Activated B cell treated with CpG ODN at 0.5 μM for 24 hours (primary cell): ENCODE results near the gene SON. TPM values are rescaled to one million over a fixed set of nuclear protein-coding genes. Genes with fewer than 3 reads are reported as not detected.

Experiments used
- ATAC-seq: fragments of 200-7000 bp; cut with Tn5 transposase; one replicate; pipeline ENCODE4 v1.10.0; 2021; ENCODE audit warnings: low read depth, mild to moderate bottlenecking, moderate library complexity
- CTCF ChIA-PET: fragments of 350-600 bp; sonication (Branson Sonifier 250); formaldehyde crosslinking; loops from one replicate; lab custom pipeline; 2021; ENCODE audit warnings: antibody characterized with exemption; lab: Charles Lee
- POLR2A ChIA-PET: fragments of 350-600 bp; sonication (Branson Sonifier 250); formaldehyde crosslinking; loops from one replicate; lab custom pipeline; 2021; ENCODE audit warnings: antibody characterized with exemption; lab: Charles Lee
- DNase-seq: peaks from one replicate; pipeline ENCODE4 v3.0.0; 2022
- H3K27ac Mint-ChIP-seq: one replicate; pipeline ENCODE4 v1.8.0; 2020; ENCODE audit warnings: mixed read lengths
- H3K27me3 Mint-ChIP-seq: one replicate; pipeline ENCODE4 v1.8.0; 2021; ENCODE audit warnings: mixed read lengths
- H3K36me3 Mint-ChIP-seq: one replicate; pipeline ENCODE4 v1.8.0; 2021; ENCODE audit warnings: low read depth, mixed read lengths
- H3K4me1 Mint-ChIP-seq: one replicate; pipeline ENCODE4 v1.8.0; 2021; ENCODE audit warnings: mixed read lengths
- H3K4me3 Mint-ChIP-seq: one replicate; pipeline ENCODE4 v1.8.0; 2020; ENCODE audit warnings: mild to moderate bottlenecking, mixed read lengths
- H3K9me3 Mint-ChIP-seq: one replicate; pipeline ENCODE4 v1.8.0; 2020; ENCODE audit warnings: mixed read lengths
- CTCF ChIP-seq: fragments of 200-600 bp; IDR thresholded peaks from one replicate; pipeline ENCODE4 v1.8.0; 2022; ENCODE audit warnings: antibody characterized with exemption, mild to moderate bottlenecking
- intact Hi-C: fragments of 100-400 bp; cut with micrococcal nuclease; formaldehyde crosslinking; loops from one replicate; pipeline ENCODE4 v1.15.1; 2024
- total RNA-seq: library from RNA; stranded (reverse); gene quantifications from 2 replicates; pipeline ENCODE4 v1.2.3, GENCODE V29; 2022

Gene SON
- total RNA-seq, 1 donor from 2014 or later: 474 TPM

DNA sequence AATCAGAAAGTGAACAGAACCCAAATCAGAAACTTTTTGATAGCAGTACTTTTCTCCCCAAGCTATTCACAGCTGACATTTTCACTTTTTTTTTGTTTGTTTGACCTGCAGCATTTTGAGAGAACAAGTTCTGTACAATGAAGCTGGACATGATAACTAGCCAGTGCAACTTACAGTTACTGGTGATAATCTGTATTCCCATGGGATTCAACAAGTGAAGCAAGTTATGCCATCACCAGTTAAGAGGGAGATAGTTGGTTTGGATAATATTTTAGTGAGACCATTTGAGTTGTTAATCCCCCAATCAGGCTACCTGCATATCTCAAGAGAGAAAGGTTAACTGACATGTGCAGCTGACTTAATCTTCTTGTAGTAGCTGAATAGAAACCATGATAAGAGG lies 18.1 kb downstream of the SON start:
- ChIA-PET CTCF (no interaction called here), POLR2A (no interaction called here)
- no peak for TF ChIP-seq CTCF
- peaks cover 80% of the 10 kb centered on the region for H3K36me3 Mint-ChIP-seq
- peak overlapping the region; percentile 47 for H3K27ac Mint-ChIP-seq
- intact Hi-C loops: no loop called here
- no peaks in the 10 kb centered on the region for H3K27me3 Mint-ChIP-seq
- no peaks in the 10 kb centered on the region for H3K9me3 Mint-ChIP-seq
- DNase-seq (no peak), ATAC-seq (no peak)
- H3K4me1 Mint-ChIP-seq: peaks cover 12% of the 10 kb centered on the region
- no peak overlapping the region for H3K4me3 Mint-ChIP-seq

DNA sequence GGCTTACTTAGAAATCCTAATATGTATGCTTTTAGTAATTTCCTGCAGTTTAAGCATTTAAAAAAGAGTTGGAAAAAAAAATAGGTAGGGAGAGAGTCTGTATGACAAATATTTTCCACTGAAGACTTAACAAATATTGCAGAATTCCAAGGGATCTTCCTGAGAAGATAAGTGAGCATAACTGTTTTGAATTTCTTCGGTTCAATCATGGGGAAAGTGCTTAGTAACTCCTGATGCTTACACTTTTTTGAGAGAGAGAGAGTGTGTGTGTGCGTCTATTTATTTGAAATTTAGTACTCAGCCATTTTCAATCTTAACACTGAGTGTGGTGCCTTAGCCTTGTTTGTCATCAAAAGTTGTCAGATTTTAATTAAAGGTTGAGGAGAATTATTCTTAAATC lies 18.5 kb downstream of the SON start:
- ATAC-seq (no peak), DNase-seq (no peak)
- H3K27me3 Mint-ChIP-seq: no peaks in the 10 kb centered on the region
- no peak for TF ChIP-seq CTCF
- peaks cover 10% of the 10 kb centered on the region for H3K4me1 Mint-ChIP-seq
- H3K27ac Mint-ChIP-seq: peak overlapping the region; percentile 47
- peaks cover 76% of the 10 kb centered on the region for H3K36me3 Mint-ChIP-seq
- H3K4me3 Mint-ChIP-seq: no peak overlapping the region
- H3K9me3 Mint-ChIP-seq: no peaks in the 10 kb centered on the region
- CTCF ChIA-PET: no interaction called here
- POLR2A ChIA-PET: no interaction called here
- intact Hi-C loops: no loop called here

GRCh38 chr21:33562389-33562788 lies 19.6 kb downstream of the SON start:
- no peak overlapping the region for H3K27ac Mint-ChIP-seq
- intact Hi-C loops: loop anchor here (2.0 kb wide), 1 partner anchor 14 kb away; no protein-coding TSS in a partner anchor
- no peak overlapping the region for H3K4me3 Mint-ChIP-seq
- TF ChIP-seq CTCF: no peak
- no peak for DNase-seq
- H3K27me3 Mint-ChIP-seq: no peaks in the 10 kb centered on the region
- ChIA-PET CTCF (no interaction called here), POLR2A (no interaction called here)
- no peaks in the 10 kb centered on the region for H3K9me3 Mint-ChIP-seq
- peaks cover 72% of the 10 kb centered on the region for H3K36me3 Mint-ChIP-seq
- peaks cover 5% of the 10 kb centered on the region for H3K4me1 Mint-ChIP-seq
- ATAC-seq: no peak

DNA sequence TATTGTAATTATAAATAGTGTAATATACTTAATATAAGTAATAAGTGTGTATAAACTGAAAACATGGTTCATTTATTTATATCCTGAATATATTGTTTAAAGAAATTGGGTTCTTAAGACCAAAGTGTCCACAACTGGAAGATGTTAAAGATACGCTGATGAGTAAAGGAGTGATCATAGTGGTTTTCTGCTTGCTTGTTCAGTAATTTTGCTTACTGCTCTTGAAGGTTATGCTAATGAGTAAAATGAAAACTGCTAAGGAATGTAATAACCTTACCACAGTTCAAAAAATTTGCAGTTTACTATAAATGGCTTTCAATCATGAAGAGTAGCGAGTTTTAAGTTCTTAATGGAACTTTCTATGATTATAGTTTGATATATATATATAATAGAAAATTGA lies 23.7 kb downstream of the SON start:
- H3K36me3 Mint-ChIP-seq: peaks cover 61% of the 10 kb centered on the region
- intact Hi-C loops: no loop called here
- ATAC-seq (no peak), DNase-seq (no peak)
- H3K4me3 Mint-ChIP-seq: no peak overlapping the region
- ChIA-PET POLR2A (no interaction called here), CTCF (interaction anchor here (1.2 kb wide), 1 partner anchor 39 kb away, joined by 6 read pairs; no protein-coding TSS in a partner anchor)
- H3K9me3 Mint-ChIP-seq: no peaks in the 10 kb centered on the region
- no peak overlapping the region for H3K27ac Mint-ChIP-seq
- H3K27me3 Mint-ChIP-seq: no peaks in the 10 kb centered on the region
- H3K4me1 Mint-ChIP-seq: no peaks in the 10 kb centered on the region
- TF ChIP-seq CTCF: no peak

DNA sequence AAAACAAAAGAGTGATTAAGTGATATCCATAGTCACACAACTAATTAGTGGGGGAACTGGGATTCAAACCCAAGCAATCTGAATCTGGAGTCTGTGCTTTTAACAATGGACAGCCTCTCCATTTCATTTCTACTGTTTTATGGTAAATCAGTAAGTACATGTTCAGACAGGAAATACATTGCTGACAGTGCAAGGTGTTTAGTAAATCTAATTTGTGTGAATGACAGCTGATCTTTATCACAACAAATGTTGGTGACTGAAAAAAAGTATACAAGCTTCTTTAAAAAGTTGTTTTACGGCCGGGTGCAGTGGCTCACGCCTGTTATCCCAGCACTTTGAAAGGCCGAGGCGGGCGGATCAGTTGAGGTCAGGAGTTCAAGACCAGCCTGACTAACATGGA lies 25.1 kb downstream of the SON start:
- no peak overlapping the region for H3K4me3 Mint-ChIP-seq
- DNase-seq (no peak), ATAC-seq (no peak)
- H3K9me3 Mint-ChIP-seq: no peaks in the 10 kb centered on the region
- peaks cover 64% of the 10 kb centered on the region for H3K36me3 Mint-ChIP-seq
- no peak for TF ChIP-seq CTCF
- POLR2A ChIA-PET: no interaction called here
- CTCF ChIA-PET: no interaction called here
- no peaks in the 10 kb centered on the region for H3K4me1 Mint-ChIP-seq
- H3K27me3 Mint-ChIP-seq: no peaks in the 10 kb centered on the region
- intact Hi-C loops: no loop called here
- no peak overlapping the region for H3K27ac Mint-ChIP-seq
